ENCODE data around the gene GSE1. TPM values are rescaled to one million over a fixed set of nuclear protein-coding genes. Genes with fewer than 3 reads are reported as not detected.

The GSE1 gene
- total RNA-seq (2014; rRNA removed; shearing (Covaris generic)): 14.6 and 18.6 TPM in 2 replicates

GRCh38 chr16:85612801-85613603 is at the start of gene GSE1:
GSE1 (plus strand) TSS chr16:85613322; CDS start chr16:85613392, 70 bp downstream.

GRCh38 chr16:85688586-85689284 is 75.6 kb downstream of the GSE1 start, which contains the start of gene GINS2:
GINS2 (minus strand) TSS chr16:85688954; CDS start chr16:85688898, 56 bp downstream.

Small RNAs within 50 kb of the gene (small RNA-seq; reads per million reads assigned to genes)
- gene RN7SL381P: not detected

Other genes starting within 250 kb of the GSE1 start
- gene GINS2, start 75.6 kb downstream of the GSE1 start, total RNA-seq (2014; rRNA removed; shearing (Covaris generic)): 24.0 and 27.1 TPM in 2 replicates
- gene C16orf74, start 137.8 kb downstream of the GSE1 start, total RNA-seq (2014; rRNA removed; shearing (Covaris generic)): 11.1 and 13.0 TPM in 2 replicates
- 35.8 and 62.0 TPM in 2 replicates for gene EMC8, start 186.2 kb downstream of the GSE1 start, total RNA-seq (2014; rRNA removed; shearing (Covaris generic))
- gene COX4I1, start 186.4 kb downstream of the GSE1 start, total RNA-seq (2014; rRNA removed; shearing (Covaris generic)): 735 and 741 TPM in 2 replicates